Activated T-cell treated with anti-CD3 and anti-CD28 coated beads, Interleukin-2, amount 50 U/mL, for 72 hours (primary cell): ENCODE data around the gene CCDC15. TPM values are rescaled to one million over a fixed set of nuclear protein-coding genes. Genes with fewer than 3 reads are reported as not detected.

Source experiments
- ATAC-seq, 2 donors: fragments of 150-1000 bp; cut with Tn5 transposase; replicated peaks in 1 of 2; 2 replicates each; pipeline ENCODE4 v1.10.0; 2021; ENCODE audit warnings: moderate library complexity in 2 of 2, mild to moderate bottlenecking in 1 of 2
- DNase-seq, 2 donors: peaks; one replicate each; pipeline ENCODE4 v3.0.0; 2021 to 2022; ENCODE audit warnings: mixed read lengths in 1 of 2
- H3K27ac Mint-ChIP-seq: one replicate; pipeline ENCODE4 v1.8.0; 2022; ENCODE audit warnings: mild to moderate bottlenecking, moderate library complexity, mixed read lengths
- H3K27me3 Mint-ChIP-seq: one replicate; pipeline ENCODE4 v1.8.0; 2022; ENCODE audit warnings: low read depth, mixed read lengths
- H3K36me3 Mint-ChIP-seq, 2 donors: one replicate each; pipeline ENCODE4 v1.8.0; 2022; ENCODE audit warnings: mixed read lengths in 2 of 2, mild to moderate bottlenecking in 1 of 2; ENCODE audit not compliant: insufficient read depth in 2 of 2
- H3K4me1 Mint-ChIP-seq: one replicate; pipeline ENCODE4 v1.8.0; 2022; ENCODE audit warnings: low read depth, mixed read lengths
- H3K4me3 Mint-ChIP-seq, 2 donors: one replicate each; pipeline ENCODE4 v1.8.0; 2022; ENCODE audit warnings: mild to moderate bottlenecking in 2 of 2, mixed read lengths in 2 of 2, moderate library complexity in 2 of 2
- H3K9me3 Mint-ChIP-seq, 2 donors: one replicate each; pipeline ENCODE4 v1.8.0; 2022; ENCODE audit warnings: mixed read lengths in 2 of 2
- total RNA-seq, 2 donors: library from RNA; stranded (reverse); gene quantifications; one replicate each; pipeline ENCODE4 v1.2.3, GENCODE V29; 2022

CCDC15 gene
- total RNA-seq, 2 donors from 2014 or later = 9.1 to 9.9 TPM

GRCh38 chr11:125068368-125068767 lies 114.4 kb downstream of the CCDC15 start:
- no peak overlapping the region for H3K4me3 Mint-ChIP-seq
- no peaks in the 10 kb centered on the region for H3K36me3 Mint-ChIP-seq
- peaks cover 36% of the 10 kb centered on the region for H3K27me3 Mint-ChIP-seq
- H3K4me1 Mint-ChIP-seq = peaks cover 20% of the 10 kb centered on the region
- DNase-seq = no peak
- no peaks in the 10 kb centered on the region for H3K9me3 Mint-ChIP-seq
- no peak overlapping the region for H3K27ac Mint-ChIP-seq
- no peak for ATAC-seq

DNA sequence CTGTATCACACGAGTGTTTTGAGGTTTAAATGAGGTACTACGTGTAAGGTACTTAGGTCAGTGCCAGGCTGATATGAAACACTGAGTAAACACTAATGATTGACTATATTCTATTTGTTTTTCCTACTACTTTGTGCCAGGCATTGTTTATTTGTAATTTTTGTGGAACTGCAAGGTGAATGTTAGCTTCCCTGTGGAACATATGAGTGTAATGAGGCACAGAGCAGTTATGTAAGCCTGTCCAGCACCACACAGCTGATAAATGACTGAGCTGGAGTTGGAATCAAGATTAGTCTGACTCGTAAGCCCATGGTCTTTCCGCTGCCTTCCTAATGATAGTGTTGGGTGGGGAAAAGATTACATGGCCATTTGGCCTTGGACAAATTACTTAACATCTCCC lies 115.0 kb downstream of the CCDC15 start:
- H3K36me3 Mint-ChIP-seq = no peaks in the 10 kb centered on the region
- H3K27ac Mint-ChIP-seq = no peak overlapping the region
- no peak overlapping the region for H3K4me3 Mint-ChIP-seq
- ATAC-seq (no peak), DNase-seq (no peak)
- peaks cover 20% of the 10 kb centered on the region for H3K4me1 Mint-ChIP-seq
- peaks cover 33% of the 10 kb centered on the region for H3K27me3 Mint-ChIP-seq
- H3K9me3 Mint-ChIP-seq = no peaks in the 10 kb centered on the region

DNA sequence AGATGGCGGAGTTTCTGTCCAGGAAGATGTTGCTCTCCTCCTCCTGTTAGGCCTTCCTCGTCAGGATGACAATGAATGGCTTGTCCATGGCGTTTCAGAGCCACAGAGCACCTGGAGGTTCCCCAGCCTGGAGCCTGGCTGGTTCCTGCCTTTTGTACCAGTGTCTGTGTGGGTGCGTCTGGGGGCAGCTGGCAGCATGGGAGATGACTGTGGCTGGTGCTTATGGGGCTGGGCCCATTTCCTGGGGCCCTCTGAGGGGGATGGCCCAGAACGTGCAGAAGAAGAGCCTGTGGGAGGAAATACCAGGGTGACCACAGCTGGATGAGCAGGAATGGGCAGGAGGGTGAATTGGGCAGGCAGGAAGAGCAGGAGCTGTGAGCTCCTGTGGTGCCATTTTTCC lies 115.8 kb downstream of the CCDC15 start:
- peaks cover 26% of the 10 kb centered on the region for H3K27me3 Mint-ChIP-seq
- H3K4me3 Mint-ChIP-seq = no peak overlapping the region
- no peaks in the 10 kb centered on the region for H3K9me3 Mint-ChIP-seq
- no peak for DNase-seq
- ATAC-seq = no peak
- H3K36me3 Mint-ChIP-seq = no peaks in the 10 kb centered on the region
- H3K27ac Mint-ChIP-seq = no peak overlapping the region
- H3K4me1 Mint-ChIP-seq = peaks cover 20% of the 10 kb centered on the region

DNA sequence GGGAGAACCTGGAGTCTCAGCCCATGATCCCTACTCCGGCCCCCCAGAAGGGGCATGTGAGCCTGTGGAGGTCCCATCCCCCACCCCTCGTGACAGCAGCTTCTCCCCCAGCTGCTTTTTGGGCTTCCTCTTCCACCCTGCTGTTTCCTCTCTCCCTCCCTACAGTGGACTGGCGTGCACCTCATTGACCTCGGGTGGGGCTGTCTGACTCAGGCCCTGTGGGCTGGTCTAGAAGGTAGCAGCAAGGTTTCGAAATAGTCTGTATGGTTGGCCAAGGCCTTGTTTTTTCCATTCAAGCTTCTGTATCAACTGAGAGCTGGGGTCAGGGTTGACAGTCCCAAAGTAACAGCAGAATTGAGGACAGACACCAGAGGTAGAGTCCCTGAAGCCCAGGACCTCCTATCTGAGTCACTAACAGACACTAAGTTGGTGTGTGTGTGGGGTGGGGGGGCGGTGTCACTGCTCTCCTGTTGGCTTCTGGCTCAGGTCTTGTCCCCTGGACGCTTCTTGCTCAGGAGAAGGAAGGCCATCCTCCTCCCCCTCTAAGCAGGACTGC lies 116.8 kb downstream of the CCDC15 start:
- H3K9me3 Mint-ChIP-seq = no peaks in the 10 kb centered on the region
- peaks cover 19% of the 10 kb centered on the region for H3K27me3 Mint-ChIP-seq
- peaks cover 20% of the 10 kb centered on the region for H3K4me1 Mint-ChIP-seq
- H3K4me3 Mint-ChIP-seq = peak overlapping the region in 1 of 2 donors; percentile 39
- no peaks in the 10 kb centered on the region for H3K36me3 Mint-ChIP-seq
- H3K27ac Mint-ChIP-seq = no peak overlapping the region
- ATAC-seq (peak; percentile 85 to 86), DNase-seq (peak; percentile 28 to 30)

DNA sequence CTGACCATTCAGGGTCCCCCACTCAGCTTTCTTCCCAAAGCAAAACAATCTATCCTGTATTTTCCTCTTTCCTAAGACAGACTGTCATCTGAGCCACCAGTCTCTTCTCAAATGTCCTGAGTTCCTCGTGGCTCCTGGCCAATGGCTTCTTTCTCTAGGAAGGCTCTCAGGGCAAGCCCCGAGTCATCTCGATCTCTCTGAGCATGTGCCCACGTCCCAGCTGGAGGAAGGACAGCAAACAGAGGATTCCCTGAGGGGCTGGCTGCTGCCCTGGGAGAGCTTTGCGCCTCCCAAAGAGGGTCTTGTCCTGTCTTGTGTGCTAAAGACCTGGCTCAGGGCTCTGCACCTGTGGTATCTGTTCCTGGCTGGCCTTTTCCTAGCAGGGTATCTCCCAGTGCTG lies 117.4 kb downstream of the CCDC15 start:
- no peaks in the 10 kb centered on the region for H3K36me3 Mint-ChIP-seq
- no peak overlapping the region for H3K4me3 Mint-ChIP-seq
- ATAC-seq (no peak), DNase-seq (no peak)
- H3K4me1 Mint-ChIP-seq = peaks cover 20% of the 10 kb centered on the region
- no peak overlapping the region for H3K27ac Mint-ChIP-seq
- H3K27me3 Mint-ChIP-seq = peaks cover 13% of the 10 kb centered on the region
- H3K9me3 Mint-ChIP-seq = no peaks in the 10 kb centered on the region

GRCh38 chr11:125071846-125072217 lies 117.8 kb downstream of the CCDC15 start:
- DNase-seq (no peak), ATAC-seq (no peak)
- H3K4me1 Mint-ChIP-seq = peaks cover 20% of the 10 kb centered on the region
- no peak overlapping the region for H3K27ac Mint-ChIP-seq
- no peaks in the 10 kb centered on the region for H3K36me3 Mint-ChIP-seq
- peaks cover 13% of the 10 kb centered on the region for H3K27me3 Mint-ChIP-seq
- no peaks in the 10 kb centered on the region for H3K9me3 Mint-ChIP-seq
- no peak overlapping the region for H3K4me3 Mint-ChIP-seq

GRCh38 chr11:125072218-125072960 lies 118.4 kb downstream of the CCDC15 start:
- Mint-ChIP-seq H3K4me1 (peaks cover 20% of the 10 kb centered on the region), H3K27ac (no peak overlapping the region), H3K4me3 (no peak overlapping the region), H3K27me3 (peaks cover 13% of the 10 kb centered on the region), H3K36me3 (no peaks in the 10 kb centered on the region), H3K9me3 (no peaks in the 10 kb centered on the region)
- DNase-seq (no peak), ATAC-seq (no peak)

DNA sequence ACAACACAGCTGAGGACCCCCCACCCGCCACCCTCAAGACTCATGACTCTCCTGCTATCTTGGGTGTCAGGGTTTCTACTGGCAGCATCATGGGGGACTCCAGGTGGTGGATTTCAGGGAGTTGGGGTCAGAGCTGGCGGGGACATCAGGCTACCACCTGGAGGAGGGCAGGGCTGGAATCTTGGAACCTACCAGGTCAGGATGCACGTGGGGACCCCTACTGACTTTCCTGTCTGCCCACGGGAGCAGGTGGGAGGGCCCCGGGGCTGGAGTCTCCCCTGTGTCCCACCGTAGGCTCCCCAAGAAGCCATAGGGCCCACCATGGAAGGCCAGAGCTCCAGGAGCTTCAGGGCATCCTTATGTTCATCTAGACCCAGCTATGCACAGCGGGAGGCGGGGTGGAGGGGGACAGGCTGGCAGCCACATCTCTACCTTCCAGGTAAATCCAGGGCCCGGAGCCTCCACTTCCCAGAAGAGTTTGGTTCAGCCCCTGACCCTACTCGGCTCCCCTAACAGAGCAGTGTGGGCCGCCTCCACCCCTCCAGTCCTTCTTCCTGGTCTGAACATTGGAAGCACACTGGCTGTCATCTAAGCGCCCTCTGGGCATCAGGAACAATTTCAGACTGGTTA lies 119.1 kb downstream of the CCDC15 start:
- Mint-ChIP-seq H3K36me3 (no peaks in the 10 kb centered on the region), H3K9me3 (no peaks in the 10 kb centered on the region), H3K4me1 (peaks cover 20% of the 10 kb centered on the region)

DNA sequence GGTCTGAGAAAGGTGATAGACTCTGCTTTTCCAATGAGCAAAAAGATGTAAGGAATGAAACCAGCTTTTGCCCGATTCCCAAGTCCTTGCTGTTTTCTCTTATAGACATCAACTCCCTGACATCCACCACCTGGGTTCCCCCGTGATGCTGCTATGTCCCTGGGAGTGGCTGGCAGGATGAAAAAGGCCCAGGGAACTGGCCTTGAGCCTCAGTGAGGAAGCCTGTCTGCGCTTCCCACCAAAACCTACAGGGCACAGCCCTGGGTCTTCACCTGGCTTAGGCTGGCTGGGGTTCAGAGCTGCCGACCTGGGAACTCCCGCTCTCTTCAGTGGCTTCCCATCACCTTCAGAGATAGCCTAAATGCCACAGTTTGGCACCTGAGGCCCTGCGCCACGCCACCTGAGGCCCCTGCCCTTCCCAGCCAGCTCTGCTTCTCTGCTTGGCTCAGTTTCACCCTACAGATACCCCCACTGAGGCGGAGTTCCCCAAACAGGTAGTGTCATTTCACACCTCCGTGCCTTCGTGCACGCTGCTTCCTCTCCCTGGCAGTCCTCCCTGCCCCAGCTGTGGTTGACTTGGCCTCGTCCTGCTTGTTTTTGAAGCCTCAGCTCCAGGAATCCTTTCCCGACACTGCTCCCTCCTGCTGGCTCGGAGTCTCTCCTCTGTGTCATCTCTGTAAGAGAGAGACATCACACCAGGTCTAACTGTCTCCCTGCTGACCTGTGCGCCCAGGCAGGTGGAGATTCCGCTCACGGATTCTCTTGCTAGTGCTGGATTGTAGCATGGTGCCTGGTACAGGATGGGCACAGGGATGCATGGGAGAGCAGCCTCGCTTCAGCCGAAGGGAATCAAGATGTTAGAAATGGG lies 119.8 kb downstream of the CCDC15 start:
- no peak for DNase-seq

More for the DNA sequence above, 119.1 kb downstream of the CCDC15 start:
- H3K27me3 Mint-ChIP-seq = peaks cover 11% of the 10 kb centered on the region
- ATAC-seq = no peak
- H3K4me3 Mint-ChIP-seq = no peak overlapping the region
- H3K27ac Mint-ChIP-seq = no peak overlapping the region
- no peak for DNase-seq

GRCh38 chr11:125074511-125075241 lies 120.7 kb downstream of the CCDC15 start:
- Mint-ChIP-seq H3K9me3 (no peaks in the 10 kb centered on the region), H3K27me3 (no peaks in the 10 kb centered on the region), H3K27ac (no peak overlapping the region), H3K4me3 (no peak overlapping the region), H3K36me3 (no peaks in the 10 kb centered on the region), H3K4me1 (peaks cover 19% of the 10 kb centered on the region)
- ATAC-seq (no peak), DNase-seq (no peak)

More for the DNA sequence above, 119.8 kb downstream of the CCDC15 start:
- no peak overlapping the region for H3K4me3 Mint-ChIP-seq
- H3K27ac Mint-ChIP-seq = no peak overlapping the region
- H3K27me3 Mint-ChIP-seq = peaks cover 6% of the 10 kb centered on the region
- no peaks in the 10 kb centered on the region for H3K36me3 Mint-ChIP-seq
- no peaks in the 10 kb centered on the region for H3K9me3 Mint-ChIP-seq
- ATAC-seq = no peak
- H3K4me1 Mint-ChIP-seq = peaks cover 20% of the 10 kb centered on the region

GRCh38 chr11:125075242-125075625 lies 121.2 kb downstream of the CCDC15 start:
- H3K4me1 Mint-ChIP-seq = peaks cover 13% of the 10 kb centered on the region
- no peaks in the 10 kb centered on the region for H3K9me3 Mint-ChIP-seq
- no peak overlapping the region for H3K4me3 Mint-ChIP-seq
- H3K27ac Mint-ChIP-seq = no peak overlapping the region
- ATAC-seq = no peak
- DNase-seq = no peak
- no peaks in the 10 kb centered on the region for H3K36me3 Mint-ChIP-seq
- H3K27me3 Mint-ChIP-seq = no peaks in the 10 kb centered on the region

GRCh38 chr11:125075900-125076317 lies 121.9 kb downstream of the CCDC15 start:
- no peaks in the 10 kb centered on the region for H3K27me3 Mint-ChIP-seq
- H3K36me3 Mint-ChIP-seq = no peaks in the 10 kb centered on the region
- H3K4me1 Mint-ChIP-seq = peaks cover 6% of the 10 kb centered on the region
- no peak for DNase-seq
- H3K4me3 Mint-ChIP-seq = no peak overlapping the region
- no peaks in the 10 kb centered on the region for H3K9me3 Mint-ChIP-seq
- ATAC-seq = no peak
- H3K27ac Mint-ChIP-seq = no peak overlapping the region
